ENCODE data around the gene COL15A1.

The COL15A1 gene

GRCh38 chr9:98917746-98918487, 25.8 kb upstream of the COL15A1 start:
- no peak for DNase-seq

GRCh38 chr9:98921732-98922131, 22.0 kb upstream of the COL15A1 start:
- no peak for DNase-seq

GRCh38 chr9:98922721-98923435, 20.8 kb upstream of the COL15A1 start:
- no peak for DNase-seq

GRCh38 chr9:98923451-98924123, 20.1 kb upstream of the COL15A1 start:
- no peak for DNase-seq

GRCh38 chr9:98924946-98925820, 18.5 kb upstream of the COL15A1 start:
- no peak for DNase-seq

- no peak for DNase-seq
Observed at GRCh38 chr9:98925956-98926355, 17.8 kb upstream of the COL15A1 start.

GRCh38 chr9:98927724-98928123, 16.0 kb upstream of the COL15A1 start:
- DNase-seq: no peak

- no peak for DNase-seq
Observed at GRCh38 chr9:98929071-98929470, 14.6 kb upstream of the COL15A1 start.

GRCh38 chr9:98929895-98930341, 13.8 kb upstream of the COL15A1 start:
- no peak for DNase-seq

GRCh38 chr9:98930792-98931191, 12.9 kb upstream of the COL15A1 start:
- no peak for DNase-seq

- DNase-seq: no peak
Observed at GRCh38 chr9:98931600-98932389, 11.9 kb upstream of the COL15A1 start.

GRCh38 chr9:98933185-98933584, 10.5 kb upstream of the COL15A1 start:
- DNase-seq: no peak

GRCh38 chr9:98933890-98934289, 9.8 kb upstream of the COL15A1 start:
- no peak for DNase-seq

- no peak for DNase-seq
Observed at GRCh38 chr9:98935071-98935505, 8.6 kb upstream of the COL15A1 start.

- no peak for DNase-seq
Observed at GRCh38 chr9:98940276-98940675, 3.4 kb upstream of the COL15A1 start.

- DNase-seq: no peak
Observed at GRCh38 chr9:98941946-98942523, 1.7 kb upstream of the COL15A1 start.

GRCh38 chr9:98942906-98943681, 613 bp upstream of the COL15A1 start:
- DNase-seq: no peak

- DNase-seq: no peak
Observed at GRCh38 chr9:98944057-98944733, 488 bp downstream of the COL15A1 start.

- DNase-seq: no peak
Observed at GRCh38 chr9:98944734-98945074, 997 bp downstream of the COL15A1 start.

GRCh38 chr9:98949565-98949964, 5.9 kb downstream of the COL15A1 start:
- no peak for DNase-seq

All from activated CD4-positive, alpha-beta T cell treated with anti-CD3 and anti-CD28 coated beads, Interleukin-2, amount 50 U/mL, for 16 hours (primary cell).